ENCODE results near the gene RPL11. TPM values are rescaled to one million over a fixed set of nuclear protein-coding genes. Genes with fewer than 3 reads are reported as not detected.
A peak's percentile ranks its signal among the peaks of the same experiment; 100 is the strongest.

Gene RPL11
- total and polyA plus RNA-seq, 2 of the 4 experiments (the other 2 are of a cell fraction), result 452 to 1,692 TPM

- peak overlapping the region; percentile 51 for H2AK9ac ChIP-seq (replicated peaks; ENCODE audit: low read depth, low read length, poor library complexity)
- ATAC-seq (ENCODE audit: low read depth) (peak; percentile 52), DNase-seq (peak; percentile 85)
- intact Hi-C loops (cut with micrococcal nuclease) (no loop called here), in situ Hi-C loops (cut with MboI; ENCODE audit: low sequenced_read_pairs) (no loop called here), dilution Hi-C loops (cut with HindIII; ENCODE audit: low sequenced_read_pairs, unreplicated experiment) (no loop called here)
- ChIA-PET CTCF (no interaction called here), POLR2A (ENCODE audit: unreplicated experiment) (no interaction called here)
- no peak overlapping the region for H3K18ac ChIP-seq (ENCODE audit: low read depth, low read length)
- no peak overlapping the region for H3K9ac ChIP-seq (ENCODE audit: low read depth, low read length)
- H3K79me1 ChIP-seq (ENCODE audit: low read depth in 1 of 2, low read length in 2 of 2), result peaks cover 23 to 69% of the 10 kb centered on the region in 2 experiments
- H3K56ac ChIP-seq (ENCODE audit: extremely low read depth, insufficient read depth, low read length), result no peak overlapping the region
- no peak overlapping the region for H2BK15ac ChIP-seq (ENCODE audit: low read depth, low read length)
- H3K4me2 ChIP-seq (ENCODE audit: low read depth, low read length), result no peak overlapping the region
- no peak overlapping the region for H2BK120ac ChIP-seq (ENCODE audit: low read depth, low read length)
- H2BK20ac ChIP-seq (ENCODE audit: low read depth, low read length), result no peak overlapping the region
- H2BK5ac ChIP-seq (ENCODE audit: low read depth, low read length, poor library complexity, severe bottlenecking), result no peak overlapping the region
- peak overlapping the region; percentile 14 for H2AFZ ChIP-seq (replicated peaks; ENCODE audit: low read length, poor library complexity)
- no peak overlapping the region for H3K23ac ChIP-seq (ENCODE audit: low read depth, low read length)
- BruUV-seq (replicated peaks), result no TSS peak
- WGBS, 2 experiments (ENCODE audit: extremely low coverage in 2 of 2, insufficient read length in 1 of 2), result no CpG with 5 or more reads among the region's 3 CpGs
- H4K20me1 ChIP-seq (ENCODE audit: insufficient read depth, low read length), result peaks cover 53% of the 10 kb centered on the region
- H3K4ac ChIP-seq (ENCODE audit: low read depth, low read length), result no peak overlapping the region
- H3K27ac ChIP-seq (ENCODE audit: insufficient read depth, low read length), result no peak overlapping the region
- peaks cover 8% of the 10 kb centered on the region for H3K4me1 ChIP-seq (ENCODE audit: control insufficient read depth, insufficient read depth, low read length)
- no peak overlapping the region for H3K14ac ChIP-seq (replicated peaks; ENCODE audit: low read depth, low read length)
- H3K9me3 ChIP-seq (ENCODE audit: control insufficient read depth, insufficient read depth, low read length), result no peaks in the 10 kb centered on the region
- no peak overlapping the region for H4K8ac ChIP-seq (ENCODE audit: low read depth in 2 of 2, low read length in 2 of 2)
- 0 out of 2 replicates have a peak, but pooled peaks cover 4% of the 10 kb centered on the region for H3K36me3 ChIP-seq (ENCODE audit: control insufficient read depth, insufficient read depth, low read length)
- no peak overlapping the region for H4K5ac ChIP-seq (ENCODE audit: low read depth, low read length)
- H2AK5ac ChIP-seq (ENCODE audit: low read depth, low read length), result no peak overlapping the region; the same call in 1 of the 2 replicates
- no peak overlapping the region for H4K91ac ChIP-seq (ENCODE audit: insufficient read depth, low read depth, low read length)
- no peaks in the 10 kb centered on the region for H3K27me3 ChIP-seq (ENCODE audit: control insufficient read depth, insufficient read depth, low read length)
- TF ChIP-seq SMC3 (IDR thresholded peaks at IDR 0.05; ENCODE audit: low read depth, low read length), result no peak
- H3K9me1 ChIP-seq (ENCODE audit: insufficient read depth, low read length), result peaks cover 26% of the 10 kb centered on the region
- H3K4me3 ChIP-seq (ENCODE audit: insufficient read depth, low read depth, low read length), result no peak overlapping the region
Measured at GRCh38 chr1:23719162-23719820, 27.7 kb downstream of the RPL11 start.
